GM12891 (cell line): ENCODE measurements around the gene KCNA10.

Experiments
- DNase-seq: peaks from one replicate; pipeline ENCODE4 v3.0.0; 2011; ENCODE audit warnings: low spot score; ENCODE audit not compliant: insufficient read length
- FAIRE-seq: peaks from 2 replicates; lab custom pipeline; 2011; peaks lifted over from hg19 to GRCh38; lab: Jason Lieb, UNC
- PAX5 ChIP-seq: IDR thresholded peaks from 2 replicates; pipeline ENCODE4 v1.6.1; 2011; ENCODE audit warnings: low read length, moderate library complexity, mild to moderate bottlenecking; ENCODE audit not compliant: insufficient read depth, severe bottlenecking
- POLR2A ChIP-seq: IDR thresholded peaks from 2 replicates; pipeline ENCODE4 v1.6.1; 2011; ENCODE audit warnings: low read depth, low read length, control low read depth
- POLR2AphosphoS5 ChIP-seq: IDR thresholded peaks from 2 replicates; pipeline ENCODE4 v1.6.1; 2011; ENCODE audit warnings: low read depth, low read length, control low read depth
- POU2F2 ChIP-seq: IDR thresholded peaks from 2 replicates; pipeline ENCODE4 v1.6.1; 2011; ENCODE audit warnings: low read depth, mild to moderate bottlenecking, control low read depth, low read length, moderate library complexity
- SPI1 ChIP-seq: IDR thresholded peaks from 2 replicates; pipeline ENCODE4 v1.6.1; 2011; ENCODE audit warnings: low read depth, low read length, control low read depth
- TAF1 ChIP-seq: IDR thresholded peaks from 2 replicates; pipeline ENCODE4 v1.6.1; 2011; ENCODE audit warnings: low read depth, low read length, control low read depth

The KCNA10 gene

DNA sequence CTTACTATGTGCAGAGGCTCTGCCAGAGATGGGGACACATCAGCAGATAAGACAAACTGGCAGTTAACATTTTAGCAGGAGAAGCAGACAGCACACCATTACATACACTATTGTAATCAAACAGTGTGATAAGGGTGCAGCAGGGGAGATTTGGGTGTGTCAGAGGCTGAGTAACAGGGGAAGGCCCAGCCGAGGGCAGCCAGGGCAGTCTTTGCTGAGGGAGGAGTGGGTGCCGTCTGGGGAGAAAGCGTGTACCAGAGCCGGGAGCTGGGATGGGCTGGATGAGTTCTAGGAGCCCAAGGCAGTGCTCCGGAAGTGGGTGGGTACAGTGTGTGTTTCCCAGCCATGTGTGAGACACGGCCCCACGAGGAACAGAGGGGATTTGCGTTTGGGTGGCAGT is 31.2 kb downstream of the KCNA10 start:
- TF ChIP-seq PAX5 (no peak), POLR2AphosphoS5 (no peak), POLR2A (no peak), SPI1 (no peak), TAF1 (no peak), POU2F2 (no peak)
- FAIRE-seq (no peak), DNase-seq (no peak)

DNA sequence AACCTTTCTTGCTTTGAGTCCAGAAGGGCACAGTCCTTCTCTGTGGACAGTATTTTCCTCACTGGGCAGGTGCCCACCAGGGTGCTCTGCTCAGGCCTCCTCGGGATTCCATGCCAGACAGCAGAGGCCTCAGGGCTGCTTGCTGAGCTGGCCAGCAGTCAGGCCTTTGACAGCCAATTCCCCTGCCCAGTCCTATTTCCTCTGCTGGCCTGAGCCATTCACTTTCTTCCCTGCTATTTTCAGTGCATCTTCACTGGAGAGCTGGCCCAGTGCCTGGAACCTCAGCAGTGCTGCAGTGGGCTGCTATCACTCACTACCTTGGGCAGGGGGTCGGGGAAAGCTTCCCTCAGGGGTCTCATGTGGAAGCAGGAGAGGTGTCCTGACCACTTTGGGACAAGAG is 33.2 kb downstream of the KCNA10 start:
- FAIRE-seq (no peak), DNase-seq (no peak)
- TF ChIP-seq PAX5 (no peak), POLR2A (no peak), POU2F2 (no peak), SPI1 (no peak), POLR2AphosphoS5 (no peak), TAF1 (no peak)

DNA sequence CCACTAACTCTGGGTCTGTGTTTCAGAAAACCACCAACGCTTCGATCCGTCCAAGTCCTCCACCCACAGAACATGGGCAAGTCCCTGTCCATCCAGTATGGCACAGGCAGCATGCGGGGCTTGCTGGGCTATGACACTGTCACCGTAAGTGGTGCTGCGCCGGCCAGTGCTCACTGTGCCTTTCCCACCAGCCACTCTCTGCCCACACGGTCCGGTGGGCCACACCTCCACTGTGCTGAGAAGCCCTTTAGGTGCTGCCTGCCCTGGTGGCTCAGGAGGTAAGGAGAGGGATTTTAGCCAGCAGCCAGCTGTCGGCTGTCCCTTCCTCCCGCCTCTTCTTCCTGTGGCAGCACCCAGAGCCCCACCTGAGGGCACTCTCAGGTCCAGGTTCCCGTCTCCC is 34.2 kb downstream of the KCNA10 start:
- TF ChIP-seq SPI1 = no peak
- no peak for TF ChIP-seq PAX5
- no peak for TF ChIP-seq POU2F2
- no peak for TF ChIP-seq POLR2A
- TF ChIP-seq POLR2AphosphoS5 = no peak
- no peak for TF ChIP-seq TAF1
- no peak for FAIRE-seq
- DNase-seq = no peak

DNA sequence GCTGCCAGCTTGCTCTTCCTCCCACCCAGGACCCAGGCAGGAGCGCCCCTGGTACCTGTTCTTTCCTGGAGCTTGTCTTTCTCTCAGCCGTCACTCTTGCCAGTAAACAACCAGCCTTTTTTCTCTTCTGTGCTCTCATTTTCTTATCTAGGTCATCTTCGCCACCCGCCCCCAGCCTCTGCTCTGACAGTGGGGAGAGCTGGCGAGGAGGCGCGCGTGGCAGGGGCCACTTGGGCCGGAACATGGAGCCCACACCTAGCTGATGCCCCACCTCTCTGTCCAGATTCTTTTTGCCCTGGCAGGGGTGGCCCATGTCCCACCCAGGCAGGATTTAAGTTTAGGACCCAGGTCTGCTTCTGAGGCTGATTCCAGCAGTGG is 35.7 kb downstream of the KCNA10 start:
- DNase-seq = no peak
- TF ChIP-seq POU2F2 (no peak), POLR2AphosphoS5 (no peak), PAX5 (no peak), POLR2A (no peak), TAF1 (no peak), SPI1 (no peak)
- FAIRE-seq = no peak

DNA sequence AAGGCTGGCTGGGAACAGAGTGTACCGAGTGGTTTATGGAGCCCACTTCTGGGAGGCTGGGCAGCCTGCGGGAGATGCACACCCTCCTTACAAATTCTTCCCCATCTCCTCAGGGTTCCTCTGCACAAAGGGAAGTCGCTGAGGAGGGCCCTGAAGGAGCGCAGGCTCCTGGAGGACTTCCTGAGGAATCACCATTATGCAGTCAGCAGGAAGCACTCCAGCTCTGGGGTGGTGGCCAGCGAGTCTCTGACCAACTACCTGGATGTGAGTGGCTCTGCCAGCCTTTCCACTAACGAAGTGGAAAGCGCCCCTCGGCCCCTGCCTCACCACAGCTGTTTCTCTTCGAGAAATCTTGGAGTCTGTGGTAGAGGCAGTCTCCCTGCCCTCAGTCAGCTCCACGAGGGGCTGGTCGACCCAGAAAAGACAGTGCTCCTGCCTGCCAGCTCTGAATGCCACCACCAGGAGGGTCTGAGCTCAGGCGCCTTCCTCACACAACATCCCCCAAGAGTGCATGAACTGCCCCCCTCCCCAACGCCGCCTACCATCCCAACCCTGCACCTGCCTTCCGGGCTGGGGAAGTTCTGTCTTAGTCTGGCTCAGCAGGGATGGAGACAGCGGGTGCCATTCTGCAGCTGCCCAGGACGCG is 36.2 kb downstream of the KCNA10 start:
- no peak for FAIRE-seq
- DNase-seq = no peak
- TF ChIP-seq POLR2AphosphoS5 (no peak), TAF1 (no peak), SPI1 (no peak), POLR2A (no peak), PAX5 (no peak), POU2F2 (no peak)

DNA sequence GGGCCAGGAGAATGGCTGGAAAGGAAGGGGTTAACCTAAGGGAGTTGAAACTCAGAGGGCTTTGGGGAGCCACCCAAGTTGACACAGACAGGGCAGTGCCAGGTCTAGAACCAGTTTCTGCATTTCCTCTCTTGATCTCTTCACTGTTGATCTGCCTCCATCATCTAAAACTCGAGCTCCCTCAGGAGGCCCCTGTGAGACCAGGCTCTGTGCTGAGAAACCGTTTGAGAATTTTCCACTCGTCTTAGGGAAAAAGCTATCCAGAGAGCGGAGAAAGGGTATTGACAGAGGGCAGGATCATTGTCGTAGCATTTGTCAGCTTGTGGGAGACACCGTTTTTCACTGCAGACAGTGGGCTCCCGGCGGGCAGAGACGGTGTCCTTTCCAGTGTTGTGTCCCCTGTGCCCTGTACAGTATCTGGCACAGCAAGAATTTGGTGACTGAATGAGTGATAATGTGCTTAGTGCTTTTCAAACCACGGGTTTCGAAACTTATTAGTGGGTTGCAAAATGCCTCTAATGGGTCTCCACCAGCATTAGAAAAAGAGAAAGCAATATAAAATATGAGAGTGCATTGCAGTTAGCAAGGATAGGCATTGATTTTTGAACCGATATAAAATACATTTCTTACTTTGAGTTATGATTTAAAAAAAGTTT is 36.9 kb downstream of the KCNA10 start:
- DNase-seq (no peak), FAIRE-seq (no peak)
- TF ChIP-seq POLR2A = no peak
- TF ChIP-seq POU2F2 = no peak
- no peak for TF ChIP-seq TAF1
- TF ChIP-seq PAX5 = no peak
- no peak for TF ChIP-seq POLR2AphosphoS5
- no peak for TF ChIP-seq SPI1

DNA sequence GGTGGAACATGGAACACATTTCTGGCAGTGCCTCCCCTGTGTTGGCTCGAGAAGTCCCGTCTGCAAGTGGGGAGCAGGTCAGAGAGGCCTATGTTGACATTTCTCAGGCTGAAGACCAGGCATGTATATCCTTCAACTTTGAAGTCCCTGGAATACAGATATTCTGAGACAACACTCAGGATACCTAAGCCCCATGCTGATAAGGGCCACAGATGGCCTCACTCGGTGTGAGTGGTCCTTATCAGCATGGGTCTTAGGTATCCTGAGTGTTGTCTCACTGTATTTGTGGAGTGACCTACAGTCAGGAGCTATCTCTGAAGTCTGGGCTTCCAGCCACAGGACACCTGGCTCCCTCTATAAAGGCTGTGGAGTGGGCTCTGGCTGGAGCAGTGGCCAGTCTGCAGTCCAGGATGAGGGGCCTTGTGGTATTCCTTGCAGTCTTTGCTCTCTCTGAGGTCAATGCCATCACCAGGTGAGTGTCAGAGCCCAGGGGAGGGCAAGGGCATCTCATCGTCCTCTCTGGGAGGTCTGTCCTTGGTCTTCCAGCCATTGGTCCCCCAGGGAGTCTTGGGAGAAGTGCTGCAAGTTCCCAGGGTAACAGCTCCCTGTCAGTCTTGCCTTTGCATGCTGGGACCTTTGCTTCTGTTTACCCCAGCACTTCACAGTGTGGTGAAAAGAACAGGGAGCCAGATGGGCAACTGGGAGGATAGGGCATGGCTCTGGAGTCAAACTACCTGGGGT is 38.4 kb downstream of the KCNA10 start:
- TF ChIP-seq PAX5 = no peak
- DNase-seq (no peak), FAIRE-seq (no peak)

DNA sequence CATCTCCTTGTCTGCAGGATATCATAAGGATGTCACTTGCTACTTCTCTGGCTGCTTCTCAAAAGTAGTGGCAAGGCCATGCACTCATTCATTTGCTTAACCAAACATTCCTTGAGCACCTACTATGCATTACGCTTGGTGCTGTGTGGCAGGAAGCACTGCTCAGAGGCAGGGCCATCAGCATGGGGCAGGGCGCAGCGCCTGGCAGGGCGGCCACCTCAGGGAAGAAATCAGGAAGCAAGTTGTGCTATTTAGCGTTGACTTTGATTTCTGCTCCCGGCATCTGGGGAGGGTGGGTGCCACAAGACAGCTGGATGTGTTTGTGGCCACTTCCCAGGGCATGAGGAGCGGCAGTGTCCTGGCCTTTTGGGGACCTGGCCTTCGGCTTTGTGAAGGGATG is 40.1 kb downstream of the KCNA10 start:
- DNase-seq (no peak), FAIRE-seq (no peak)

DNA sequence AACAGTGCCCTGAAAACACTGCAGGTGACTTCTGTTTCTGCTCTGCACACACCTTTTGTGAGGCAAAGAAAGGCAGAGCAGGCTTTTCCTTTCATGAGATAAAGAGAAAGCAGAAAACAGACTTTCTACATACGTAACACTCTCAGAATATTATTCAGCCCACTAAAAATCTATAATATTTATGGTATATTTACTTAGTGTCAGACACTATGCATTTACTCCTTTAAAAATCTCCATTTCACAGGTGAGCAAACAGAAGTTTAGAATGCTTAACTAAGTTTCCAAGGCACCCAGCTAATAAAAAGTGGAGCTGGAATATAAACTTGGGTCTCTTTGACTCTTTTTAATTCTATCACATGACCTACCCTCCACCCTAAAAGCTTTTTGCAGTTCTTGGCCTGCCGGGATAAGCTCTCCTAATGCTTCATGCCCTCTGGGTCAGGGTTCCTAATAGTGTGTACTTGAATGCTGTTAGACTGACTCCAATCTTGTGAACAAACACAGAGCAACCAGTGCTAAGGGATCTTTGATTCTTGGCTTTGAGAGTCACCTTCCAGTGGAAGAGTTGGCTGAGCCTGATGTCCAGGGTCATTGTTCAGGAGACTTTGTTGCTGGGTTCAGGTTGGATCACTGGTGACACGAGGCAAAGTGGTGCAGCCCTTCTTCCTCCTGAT is 40.9 kb downstream of the KCNA10 start:
- FAIRE-seq (no peak), DNase-seq (no peak)
- TF ChIP-seq POU2F2 = no peak
- TF ChIP-seq POLR2A = no peak
- TF ChIP-seq TAF1 = no peak
- no peak for TF ChIP-seq PAX5
- no peak for TF ChIP-seq SPI1
- no peak for TF ChIP-seq POLR2AphosphoS5

More for the DNA sequence above, 40.1 kb downstream of the KCNA10 start:
- TF ChIP-seq TAF1 (no peak), PAX5 (no peak), POU2F2 (no peak)
